ENCODE results near the gene CASP3.

CASP3 gene

DNA sequence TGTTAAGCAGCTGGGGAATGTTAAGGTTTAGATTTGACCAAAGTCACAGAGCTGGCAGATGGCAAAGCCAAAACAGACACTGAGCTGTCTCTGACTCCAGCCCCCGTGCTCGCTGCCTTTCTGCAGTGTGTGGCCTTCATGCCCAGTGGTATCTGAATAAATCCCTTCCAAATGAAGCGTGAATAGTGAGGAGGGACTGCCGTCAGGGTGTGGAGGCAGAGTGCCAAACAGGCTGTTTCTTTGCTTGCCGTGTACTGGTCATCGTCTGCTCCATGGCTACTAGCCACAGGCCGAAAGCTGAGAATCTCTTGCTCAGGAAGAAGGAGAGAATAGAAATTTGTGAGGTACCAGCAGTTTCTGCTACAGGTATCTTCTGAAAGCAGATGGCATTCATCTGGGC lies 20.0 kb upstream of the CASP3 start:
- ATAC-seq (ENCODE audit: insufficient read depth, low read depth) (no peak), DNase-seq (no peak)
- Histone ChIP-seq H3K79me2 (ENCODE audit: insufficient read depth, low read length) (no peaks in the 10 kb centered on the region), H3K4me3 (ENCODE audit: low read depth in 1 of 2, low read length in 2 of 2) (no peak overlapping the region), H3K36me3 (ENCODE audit: insufficient read depth, low read length) (peaks cover 75% of the 10 kb centered on the region), H2AFZ (ENCODE audit: low read depth, low read length) (no peak overlapping the region), H4K20me1 (ENCODE audit: insufficient read depth, low read length) (no peaks in the 10 kb centered on the region), H3K9me3 (ENCODE audit: insufficient read depth, low read length, severe bottlenecking) (no peaks in the 10 kb centered on the region), H3K27ac (ENCODE audit: low read length) (0 out of 2 replicates have a peak overlapping the region, but pooled peaks have one; percentile 14), H3K4me2 (ENCODE audit: insufficient read depth, low read length) (no peak overlapping the region), H3K4me1 (ENCODE audit: insufficient read depth, low read length) (peaks cover 7% of the 10 kb centered on the region; the same call in 1 of the 2 replicates), H3K9ac (ENCODE audit: low read depth, low read length) (no peak overlapping the region), H3K27me3 (ENCODE audit: insufficient read depth, low read length, poor library complexity) (no peaks in the 10 kb centered on the region)
- TF ChIP-seq CTCF (IDR thresholded peaks at IDR 0.05; ENCODE audit: borderline replicate concordance, extremely low read depth, low read length, poor library complexity, severe bottlenecking) (no peak), EZH2 (IDR thresholded peaks at IDR 0.05; ENCODE audit: borderline replicate concordance, low read depth, low read length, severe bottlenecking) (no peak)

- no peaks in the 10 kb centered on the region for H4K20me1 ChIP-seq (ENCODE audit: insufficient read depth, low read length)
- H3K27me3 ChIP-seq (ENCODE audit: insufficient read depth, low read length, poor library complexity), result no peaks in the 10 kb centered on the region
- TF ChIP-seq CTCF (IDR thresholded peaks at IDR 0.05; ENCODE audit: borderline replicate concordance, extremely low read depth, low read length, poor library complexity, severe bottlenecking) (no peak), EZH2 (IDR thresholded peaks at IDR 0.05; ENCODE audit: borderline replicate concordance, low read depth, low read length, severe bottlenecking) (no peak)
- H3K4me3 ChIP-seq (ENCODE audit: low read depth in 1 of 2, low read length in 2 of 2), result no peak overlapping the region
- peaks cover 71% of the 10 kb centered on the region for H3K36me3 ChIP-seq (ENCODE audit: insufficient read depth, low read length)
- no peak overlapping the region for H2AFZ ChIP-seq (ENCODE audit: low read depth, low read length)
- H3K27ac ChIP-seq (ENCODE audit: low read length), result no peak overlapping the region
- H3K9ac ChIP-seq (ENCODE audit: low read depth, low read length), result no peak overlapping the region
- peak; percentile 65 for ATAC-seq (ENCODE audit: insufficient read depth, low read depth)
- no peaks in the 10 kb centered on the region for H3K79me2 ChIP-seq (ENCODE audit: insufficient read depth, low read length)
- no peaks in the 10 kb centered on the region for H3K9me3 ChIP-seq (ENCODE audit: insufficient read depth, low read length, severe bottlenecking)
- H3K4me1 ChIP-seq (ENCODE audit: insufficient read depth, low read length), result peaks cover 7% of the 10 kb centered on the region; the same call in 1 of the 2 replicates
- no peak for DNase-seq
- no peak overlapping the region for H3K4me2 ChIP-seq (ENCODE audit: insufficient read depth, low read length)
Observed at GRCh38 chr4:184668511-184669114, 19.4 kb upstream of the CASP3 start.

DNA sequence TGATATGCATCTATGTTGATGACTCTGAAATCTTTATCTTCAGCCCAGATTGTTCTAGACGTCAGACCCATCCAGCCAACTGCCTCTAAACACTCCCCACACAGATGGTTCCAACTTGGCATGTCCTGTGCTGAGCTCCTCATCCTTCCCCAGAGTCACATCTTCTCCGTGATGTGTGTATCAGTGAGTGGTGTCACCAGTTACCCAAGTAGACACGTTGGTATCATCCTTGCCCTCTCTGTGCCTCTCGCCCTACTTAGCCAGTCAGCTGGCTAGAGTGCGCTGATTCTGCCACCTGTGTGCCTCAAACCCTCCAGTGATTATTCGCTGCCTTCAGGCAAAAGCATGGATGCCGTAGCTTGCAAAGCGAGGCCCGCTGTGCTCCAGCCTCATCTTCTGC lies 18.8 kb upstream of the CASP3 start:
- Histone ChIP-seq H3K4me3 (ENCODE audit: low read depth in 1 of 2, low read length in 2 of 2) (no peak overlapping the region), H3K4me1 (ENCODE audit: insufficient read depth, low read length) (peaks cover 7% of the 10 kb centered on the region; the same call in 1 of the 2 replicates), H2AFZ (ENCODE audit: low read depth, low read length) (no peak overlapping the region), H3K79me2 (ENCODE audit: insufficient read depth, low read length) (no peaks in the 10 kb centered on the region), H4K20me1 (ENCODE audit: insufficient read depth, low read length) (no peaks in the 10 kb centered on the region), H3K36me3 (ENCODE audit: insufficient read depth, low read length) (peaks cover 74% of the 10 kb centered on the region), H3K27ac (ENCODE audit: low read length) (no peak overlapping the region), H3K9ac (ENCODE audit: low read depth, low read length) (no peak overlapping the region), H3K9me3 (ENCODE audit: insufficient read depth, low read length, severe bottlenecking) (no peaks in the 10 kb centered on the region), H3K4me2 (ENCODE audit: insufficient read depth, low read length) (no peak overlapping the region), H3K27me3 (ENCODE audit: insufficient read depth, low read length, poor library complexity) (no peaks in the 10 kb centered on the region)
- ATAC-seq (ENCODE audit: insufficient read depth, low read depth) (peak; percentile 50), DNase-seq (no peak)
- TF ChIP-seq CTCF (IDR thresholded peaks at IDR 0.05; ENCODE audit: borderline replicate concordance, extremely low read depth, low read length, poor library complexity, severe bottlenecking) (no peak), EZH2 (IDR thresholded peaks at IDR 0.05; ENCODE audit: borderline replicate concordance, low read depth, low read length, severe bottlenecking) (no peak)
